Thyroid gland (tissue), 4 donors: ENCODE data around the gene GADD45A.

Source experiments
- CTCF ChIP-seq, 6 experiments: fragments of 200-600 bp in 3 of 6; fragments of 450-650 bp in 3 of 6; sonication (generic) in 3 of 6; IDR thresholded peaks; one replicate each; pipeline ENCODE4 v1.5.1; 2016 to 2019; ENCODE audit warnings: antibody characterized with exemption in 6 of 6, mild to moderate bottlenecking in 2 of 6, inconsistent platforms in 1 of 6, moderate library complexity in 1 of 6
- POLR2A ChIP-seq, 2 donors: fragments of 450-650 bp; IDR thresholded peaks; one replicate each; pipeline ENCODE4 v1.6.1; 2017; ENCODE audit warnings: antibody characterized with exemption in 2 of 2, mild to moderate bottlenecking in 2 of 2, moderate library complexity in 1 of 2

DNA sequence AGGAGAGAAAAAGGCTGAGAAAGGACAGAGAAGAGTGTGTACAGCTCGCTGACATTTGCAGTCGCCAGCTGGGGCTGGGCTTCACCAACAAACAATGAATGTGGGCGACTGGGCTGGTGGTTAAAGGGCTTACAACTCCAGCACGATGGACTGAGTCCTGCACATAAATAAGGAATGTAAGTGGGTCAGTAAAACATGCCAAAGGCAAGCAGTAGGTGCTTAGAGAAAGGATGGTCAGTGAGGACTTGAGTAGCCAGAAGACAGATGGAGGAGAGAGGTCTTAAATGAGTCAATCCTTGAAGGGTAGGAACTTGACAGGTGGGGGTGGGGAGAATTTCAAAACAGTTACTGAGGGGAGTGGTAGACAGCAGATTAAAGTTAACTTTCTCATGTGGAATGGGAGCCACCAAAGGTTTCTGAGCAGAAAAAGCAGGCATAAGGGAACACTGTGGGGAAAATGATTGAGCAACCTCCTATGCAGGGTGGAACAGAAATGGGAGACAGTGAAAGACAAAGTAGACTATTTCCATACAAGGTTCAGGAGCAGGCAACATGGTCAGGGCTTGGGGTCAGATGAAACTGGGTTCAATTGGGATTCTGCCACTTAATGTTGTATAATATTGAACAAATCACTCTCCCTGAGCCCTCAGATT is 37.4 kb downstream of the GADD45A start:
- TF ChIP-seq CTCF (IDR thresholded peaks at IDR 0.05), result no peak
- no peak for TF ChIP-seq POLR2A (IDR thresholded peaks at IDR 0.05)
